Spleen (tissue), 11 donors: ENCODE results near the gene CCM2L. TPM values are rescaled to one million over a fixed set of nuclear protein-coding genes. Genes with fewer than 3 reads are reported as not detected.

Experiments used
- DNase-seq: peaks from one replicate; pipeline ENCODE4 v3.0.0-alpha.2; 2020
- H3K27ac ChIP-seq, 8 donors: fragments of 200-600 bp; sonication (generic) in 7 of 8; 1 replicate in 4 of 8; 2 replicates in 4 of 8; pipeline versions ENCODE4 v1.5.0 to v1.8.0; 2016 to 2021; ENCODE audit warnings: inconsistent platforms in 4 of 8, mild to moderate bottlenecking in 4 of 8, moderate library complexity in 1 of 8
- H3K27me3 ChIP-seq, 7 donors: fragments of 200-600 bp; sonication (generic) in 6 of 7; replicated peaks in 1 of 7; 1 replicate in 4 of 7; 2 replicates in 3 of 7; pipeline versions ENCODE4 v1.5.0 to v1.8.0; 2016 to 2021; ENCODE audit warnings: inconsistent platforms in 3 of 7, mild to moderate bottlenecking in 1 of 7
- H3K36me3 ChIP-seq, 6 donors: fragments of 200-600 bp; sonication (generic) in 5 of 6; 1 replicate in 4 of 6; 2 replicates in 2 of 6; pipeline versions ENCODE4 v1.5.0 to v1.8.0; 2016 to 2021; ENCODE audit warnings: inconsistent platforms in 2 of 6
- H3K4me1 ChIP-seq, 6 donors: fragments of 200-600 bp; sonication (generic) in 5 of 6; 1 replicate in 3 of 6; 2 replicates in 3 of 6; pipeline versions ENCODE4 v1.5.0 to v1.8.0; 2016 to 2021; ENCODE audit warnings: inconsistent platforms in 3 of 6
- H3K4me3 ChIP-seq, 8 donors: fragments of 200-600 bp; sonication (generic) in 7 of 8; 1 replicate in 4 of 8; 2 replicates in 4 of 8; pipeline versions ENCODE4 v1.5.0 to v1.8.0; 2016 to 2021; ENCODE audit warnings: inconsistent platforms in 4 of 8, mild to moderate bottlenecking in 4 of 8, moderate library complexity in 2 of 8
- H3K9me3 ChIP-seq, 8 donors: fragments of 200-600 bp; sonication (generic) in 7 of 8; 1 replicate in 4 of 8; 2 replicates in 4 of 8; pipeline versions ENCODE4 v1.5.0 to v1.8.0; 2016 to 2021; ENCODE audit warnings: inconsistent platforms in 4 of 8
- CTCF ChIP-seq, 11 experiments: fragments of 200-600 bp in 7 of 11; fragments of 450-650 bp in 4 of 11; sonication (generic) in 4 of 11; IDR thresholded peaks in 8 of 11; conservative IDR thresholded peaks in 3 of 11; 1 replicate in 7 of 11; 2 replicates in 4 of 11; pipeline versions ENCODE4 v1.4.0 to v1.8.0; 2016 to 2021; ENCODE audit warnings: antibody characterized with exemption in 11 of 11, inconsistent platforms in 4 of 11, mild to moderate bottlenecking in 1 of 11
- POLR2A ChIP-seq, 3 donors: fragments of 450-650 bp; IDR thresholded peaks; one replicate each; pipeline ENCODE4 v1.5.1; 2017; ENCODE audit warnings: antibody characterized with exemption in 3 of 3, mild to moderate bottlenecking in 1 of 3
- POLR2AphosphoS5 ChIP-seq, 3 donors: sonication (generic); formaldehyde crosslinking; IDR thresholded peaks; one replicate each; pipeline ENCODE4 v1.5.1; 2017; ENCODE audit warnings: antibody characterized with exemption in 3 of 3
- WGBS, 5 donors: extraction: QIAGEN DNeasy Blood & Tissue Kit in 3 of 5; methylation state at CpG; one replicate each; pipeline versions ENCODE4 v1.1.5 to v1.1.7; 2013 to 2018; 5-methylcytosine and 5-hydroxymethylcytosine counted together
- intact Hi-C: fragments of 100-400 bp; cut with DNase I; formaldehyde crosslinking; loops from one replicate; pipeline ENCODE4 v1.15.0; 2023; ENCODE audit warnings: low total_unique reads
- polyA plus RNA-seq, 3 donors: library from polyadenylated mRNA; stranded (reverse); fragments of 200-250 nt; gene quantifications; one replicate each; pipeline ENCODE4 v1.2.1, GENCODE V29; 2013
- total RNA-seq, 7 donors: library from RNA; depleted of rRNA in 3 of 7; stranded (reverse); fragments of >200 nt in 3 of 7; fragmentation: NEBNext Ultra II Directional in 4 of 7; extraction: Animal tissue kit (Norgen Biotek cat#: 25700) in 4 of 7; gene quantifications; one replicate each; pipeline versions ENCODE4 v1.1.0 to v1.2.1, GENCODE V29; 2016 to 2021
- donor health status: healthy with polysubstance abuse.
- donor health status: DM: no; HTN: no; CAD: no; lungs with moderate emphysema.
- donor health status: DM: no; HTN: no; CAD: no.
- donor health status: Bipolar disorder and iron deficiency.
- donor health status: healthy.
- donor health status: DM: no; HTN: no; CAD: no.
- donor health status: DM: yes; HTN: yes; CAD: no.

The CCM2L gene
- total and polyA plus RNA-seq, 10 donors, result 27.6 to 186 (median 135) TPM

GRCh38 chr20:32064667-32065066 lies 54.4 kb downstream of the CCM2L start:
- Histone ChIP-seq H3K4me3 (peak overlapping the region in 1 of 8 donors; percentile 31), H3K36me3 (peaks cover 0 to 15% (median 0%) of the 10 kb centered on the region in 6 donors), H3K9me3 (no peaks in the 10 kb centered on the region), H3K27ac (peak overlapping the region in 7 of 8 donors; percentile 68 to 92 (median 87)), H3K27me3 (no peaks in the 10 kb centered on the region), H3K4me1 (peaks cover 0 to 92% (median 19%) of the 10 kb centered on the region in 6 donors)
- intact Hi-C loops, result no loop called here
- no peak for DNase-seq
- 72 to 83% (median 77%) methylated on average over 7 of the region's 7 CpGs for WGBS, 5 donors
- TF ChIP-seq POLR2AphosphoS5 (IDR thresholded peaks at IDR 0.05), result peak in 2 of 3 donors; percentile 49 to 53
- no peak for TF ChIP-seq CTCF (IDR thresholded peaks at IDR 0.05 in 8 of 11, conservative IDR thresholded peaks at IDR 0.05 in 3 of 11)

GRCh38 chr20:32067234-32067821 lies 57.1 kb downstream of the CCM2L start:
- H3K27ac ChIP-seq, result peak overlapping the region in 7 of 8 donors; percentile 25 to 92 (median 85)
- H3K4me3 ChIP-seq, result no peak overlapping the region
- TF ChIP-seq CTCF (IDR thresholded peaks at IDR 0.05 in 8 of 11, conservative IDR thresholded peaks at IDR 0.05 in 3 of 11) (no peak), POLR2AphosphoS5 (IDR thresholded peaks at IDR 0.05) (peak in 2 of 3 donors; percentile 24 to 28)
- DNase-seq, result no peak
- H3K27me3 ChIP-seq, result no peaks in the 10 kb centered on the region
- intact Hi-C loops, result no loop called here
- no peaks in the 10 kb centered on the region for H3K9me3 ChIP-seq
- H3K4me1 ChIP-seq, result peaks cover 0 to 97% (median 36%) of the 10 kb centered on the region in 6 donors
- H3K36me3 ChIP-seq, result peaks cover 0 to 18% (median under 1%) of the 10 kb centered on the region in 6 donors
- 55 to 80% (median 72%) methylated on average over 6 of the region's 6 CpGs for WGBS, 5 donors

GRCh38 chr20:32068174-32068573 lies 57.9 kb downstream of the CCM2L start:
- no peaks in the 10 kb centered on the region for H3K9me3 ChIP-seq
- peak overlapping the region in 1 of 8 donors; percentile 43 for H3K4me3 ChIP-seq
- no peak for DNase-seq
- H3K27ac ChIP-seq, result peak overlapping the region in 7 of 8 donors; percentile 45 to 92 (median 85)
- H3K4me1 ChIP-seq, result peaks cover 0 to 88% (median 36%) of the 10 kb centered on the region in 6 donors
- TF ChIP-seq POLR2AphosphoS5 (IDR thresholded peaks at IDR 0.05) (no peak), POLR2A (IDR thresholded peaks at IDR 0.05) (no peak), CTCF (IDR thresholded peaks at IDR 0.05 in 8 of 11, conservative IDR thresholded peaks at IDR 0.05 in 3 of 11) (no peak)
- WGBS, 5 donors, result 50 to 100% (median 96%) methylated on average over 2 of the region's 2 CpGs
- intact Hi-C loops, result no loop called here
- H3K36me3 ChIP-seq, result peaks cover 0 to 27% (median 4%) of the 10 kb centered on the region in 6 donors
- H3K27me3 ChIP-seq, result no peaks in the 10 kb centered on the region

GRCh38 chr20:32069711-32070110 lies 59.5 kb downstream of the CCM2L start:
- no peak for DNase-seq
- no peak for TF ChIP-seq POLR2AphosphoS5 (IDR thresholded peaks at IDR 0.05)
- TF ChIP-seq POLR2A (IDR thresholded peaks at IDR 0.05), result no peak
- no peak for TF ChIP-seq CTCF (IDR thresholded peaks at IDR 0.05 in 8 of 11, conservative IDR thresholded peaks at IDR 0.05 in 3 of 11)
- peaks cover 0 to 75% (median 34%) of the 10 kb centered on the region in 6 donors for H3K4me1 ChIP-seq
- intact Hi-C loops, result no loop called here
- H3K36me3 ChIP-seq, result peaks cover 0 to 42% (median 11%) of the 10 kb centered on the region in 6 donors
- H3K4me3 ChIP-seq, result peak overlapping the region in 1 of 8 donors; percentile 43
- H3K27ac ChIP-seq, result peak overlapping the region in 7 of 8 donors; percentile 45 to 92 (median 84)
- no peaks in the 10 kb centered on the region for H3K9me3 ChIP-seq
- no peaks in the 10 kb centered on the region for H3K27me3 ChIP-seq
